Esophagus mucosa (tissue), 1 donor: ENCODE measurements around the gene CD3E. TPM values are rescaled to one million over a fixed set of nuclear protein-coding genes. Genes with fewer than 3 reads are reported as not detected.

Experiments used
- ATAC-seq: fragments of 200-7000 bp; cut with Tn5 transposase; one replicate; pipeline ENCODE4 v1.9.1; 2020
- total RNA-seq: library from RNA; stranded (reverse); gene quantifications from one replicate; pipeline ENCODE4 v1.2.4, GENCODE V29; 2023
- donor health status: DM: yes; HTN: yes; CAD: no.

The CD3E gene
- total RNA-seq: 1.2 TPM

- no peak for ATAC-seq
These were observed at the start of gene CD3E for GRCh38 chr11:118304568-118305248. CD3E (plus strand) TSS chr11:118304730; CDS start chr11:118304953, 223 bp downstream.

- peak; percentile 19 for ATAC-seq
These were observed 46.1 kb upstream of the CD3E start for GRCh38 chr11:118258410-118258809.

- ATAC-seq: no peak
These were observed 45.4 kb upstream of the CD3E start for GRCh38 chr11:118259138-118259537.

GRCh38 chr11:118260353-118260752 is 44.2 kb upstream of the CD3E start:
- peak; percentile 1 for ATAC-seq

- no peak for ATAC-seq
These were observed 41.4 kb upstream of the CD3E start for GRCh38 chr11:118263112-118263511.

- ATAC-seq: peak; percentile 86
These were observed 40.6 kb upstream of the CD3E start, which contains the start of gene MPZL2 for GRCh38 chr11:118263695-118264568. MPZL2 (minus strand) TSS chr11:118264297; CDS start chr11:118264153, 144 bp downstream.

GRCh38 chr11:118264569-118265465 is 39.7 kb upstream of the CD3E start:
- no peak for ATAC-seq

GRCh38 chr11:118265954-118266353 is 38.6 kb upstream of the CD3E start:
- ATAC-seq: peak; percentile 65

GRCh38 chr11:118267486-118267885 is 37.0 kb upstream of the CD3E start:
- peak; percentile 41 for ATAC-seq

- no peak for ATAC-seq
These were observed 32.5 kb upstream of the CD3E start for GRCh38 chr11:118272001-118272400.

GRCh38 chr11:118274186-118274585 is 30.3 kb upstream of the CD3E start:
- ATAC-seq: no peak

- ATAC-seq: peak; percentile 58
These were observed 29.4 kb upstream of the CD3E start for GRCh38 chr11:118275176-118275575.

GRCh38 chr11:118276422-118276821 is 28.1 kb upstream of the CD3E start:
- peak; percentile 78 for ATAC-seq

GRCh38 chr11:118277312-118277711 is 27.2 kb upstream of the CD3E start:
- peak; percentile 88 for ATAC-seq

- ATAC-seq: peak; percentile 44
These were observed 23.2 kb upstream of the CD3E start for GRCh38 chr11:118281284-118281683.

- ATAC-seq: no peak
These were observed 21.9 kb upstream of the CD3E start for GRCh38 chr11:118282606-118283005.

- no peak for ATAC-seq
These were observed 21.4 kb upstream of the CD3E start for GRCh38 chr11:118283037-118283636.

- no peak for ATAC-seq
These were observed 20.7 kb upstream of the CD3E start for GRCh38 chr11:118283756-118284350.

- ATAC-seq: no peak
These were observed 18.0 kb upstream of the CD3E start for GRCh38 chr11:118286545-118286944.

- peak; percentile 32 for ATAC-seq
These were observed 17.5 kb upstream of the CD3E start for GRCh38 chr11:118287006-118287405.

- ATAC-seq: no peak
These were observed 15.1 kb upstream of the CD3E start for GRCh38 chr11:118289401-118289800.

GRCh38 chr11:118290923-118291322 is 13.6 kb upstream of the CD3E start:
- peak; percentile 80 for ATAC-seq
